Spleen (tissue), 11 donors: ENCODE results near the gene LRSAM1. TPM values are rescaled to one million over a fixed set of nuclear protein-coding genes. Genes with fewer than 3 reads are reported as not detected.

Experiments
- DNase-seq: peaks from one replicate; pipeline ENCODE4 v3.0.0-alpha.2; 2020
- H3K27ac ChIP-seq, 8 donors: fragments of 200-600 bp; sonication (generic) in 7 of 8; 1 replicate in 4 of 8; 2 replicates in 4 of 8; pipeline versions ENCODE4 v1.5.0 to v1.8.0; 2016 to 2021; ENCODE audit warnings: inconsistent platforms in 4 of 8, mild to moderate bottlenecking in 4 of 8, moderate library complexity in 1 of 8
- H3K27me3 ChIP-seq, 7 donors: fragments of 200-600 bp; sonication (generic) in 6 of 7; replicated peaks in 1 of 7; 1 replicate in 4 of 7; 2 replicates in 3 of 7; pipeline versions ENCODE4 v1.5.0 to v1.8.0; 2016 to 2021; ENCODE audit warnings: inconsistent platforms in 3 of 7, mild to moderate bottlenecking in 1 of 7
- H3K36me3 ChIP-seq, 6 donors: fragments of 200-600 bp; sonication (generic) in 5 of 6; 1 replicate in 4 of 6; 2 replicates in 2 of 6; pipeline versions ENCODE4 v1.5.0 to v1.8.0; 2016 to 2021; ENCODE audit warnings: inconsistent platforms in 2 of 6
- H3K4me1 ChIP-seq, 6 donors: fragments of 200-600 bp; sonication (generic) in 5 of 6; 1 replicate in 3 of 6; 2 replicates in 3 of 6; pipeline versions ENCODE4 v1.5.0 to v1.8.0; 2016 to 2021; ENCODE audit warnings: inconsistent platforms in 3 of 6
- H3K4me3 ChIP-seq, 8 donors: fragments of 200-600 bp; sonication (generic) in 7 of 8; 1 replicate in 4 of 8; 2 replicates in 4 of 8; pipeline versions ENCODE4 v1.5.0 to v1.8.0; 2016 to 2021; ENCODE audit warnings: inconsistent platforms in 4 of 8, mild to moderate bottlenecking in 4 of 8, moderate library complexity in 2 of 8
- H3K9me3 ChIP-seq, 8 donors: fragments of 200-600 bp; sonication (generic) in 7 of 8; 1 replicate in 4 of 8; 2 replicates in 4 of 8; pipeline versions ENCODE4 v1.5.0 to v1.8.0; 2016 to 2021; ENCODE audit warnings: inconsistent platforms in 4 of 8
- POLR2A ChIP-seq, 3 donors: fragments of 450-650 bp; IDR thresholded peaks; one replicate each; pipeline ENCODE4 v1.5.1; 2017; ENCODE audit warnings: antibody characterized with exemption in 3 of 3, mild to moderate bottlenecking in 1 of 3
- POLR2AphosphoS5 ChIP-seq, 3 donors: sonication (generic); formaldehyde crosslinking; IDR thresholded peaks; one replicate each; pipeline ENCODE4 v1.5.1; 2017; ENCODE audit warnings: antibody characterized with exemption in 3 of 3
- WGBS, 5 donors: extraction: QIAGEN DNeasy Blood & Tissue Kit in 3 of 5; methylation state at CpG; one replicate each; pipeline versions ENCODE4 v1.1.5 to v1.1.7; 2013 to 2018; 5-methylcytosine and 5-hydroxymethylcytosine counted together
- intact Hi-C: fragments of 100-400 bp; cut with DNase I; formaldehyde crosslinking; loops from one replicate; pipeline ENCODE4 v1.15.0; 2023; ENCODE audit warnings: low total_unique reads
- polyA plus RNA-seq, 3 donors: library from polyadenylated mRNA; stranded (reverse); fragments of 200-250 nt; gene quantifications; one replicate each; pipeline ENCODE4 v1.2.1, GENCODE V29; 2013
- total RNA-seq, 7 donors: library from RNA; depleted of rRNA in 3 of 7; stranded (reverse); fragments of >200 nt in 3 of 7; fragmentation: NEBNext Ultra II Directional in 4 of 7; extraction: Animal tissue kit (Norgen Biotek cat#: 25700) in 4 of 7; gene quantifications; one replicate each; pipeline versions ENCODE4 v1.1.0 to v1.2.1, GENCODE V29; 2016 to 2021
- TF ChIP-seq, protein P1 (sequence below), 11 experiments: fragments of 200-600 bp in 7 of 11; fragments of 450-650 bp in 4 of 11; sonication (generic) in 4 of 11; IDR thresholded peaks in 8 of 11; conservative IDR thresholded peaks in 3 of 11; 1 replicate in 7 of 11; 2 replicates in 4 of 11; pipeline versions ENCODE4 v1.4.0 to v1.8.0; 2016 to 2021; ENCODE audit warnings: antibody characterized with exemption in 11 of 11, inconsistent platforms in 4 of 11, mild to moderate bottlenecking in 1 of 11
- donor health status: healthy with polysubstance abuse.
- donor health status: DM: no; HTN: no; CAD: no; lungs with moderate emphysema.
- donor health status: DM: no; HTN: no; CAD: no.
- donor health status: Bipolar disorder and iron deficiency.
- donor health status: healthy.
- donor health status: DM: no; HTN: no; CAD: no.
- donor health status: DM: yes; HTN: yes; CAD: no.

Gene LRSAM1
- total and polyA plus RNA-seq, 10 donors: 13.5 to 32.1 (median 25.1) TPM

DNA sequence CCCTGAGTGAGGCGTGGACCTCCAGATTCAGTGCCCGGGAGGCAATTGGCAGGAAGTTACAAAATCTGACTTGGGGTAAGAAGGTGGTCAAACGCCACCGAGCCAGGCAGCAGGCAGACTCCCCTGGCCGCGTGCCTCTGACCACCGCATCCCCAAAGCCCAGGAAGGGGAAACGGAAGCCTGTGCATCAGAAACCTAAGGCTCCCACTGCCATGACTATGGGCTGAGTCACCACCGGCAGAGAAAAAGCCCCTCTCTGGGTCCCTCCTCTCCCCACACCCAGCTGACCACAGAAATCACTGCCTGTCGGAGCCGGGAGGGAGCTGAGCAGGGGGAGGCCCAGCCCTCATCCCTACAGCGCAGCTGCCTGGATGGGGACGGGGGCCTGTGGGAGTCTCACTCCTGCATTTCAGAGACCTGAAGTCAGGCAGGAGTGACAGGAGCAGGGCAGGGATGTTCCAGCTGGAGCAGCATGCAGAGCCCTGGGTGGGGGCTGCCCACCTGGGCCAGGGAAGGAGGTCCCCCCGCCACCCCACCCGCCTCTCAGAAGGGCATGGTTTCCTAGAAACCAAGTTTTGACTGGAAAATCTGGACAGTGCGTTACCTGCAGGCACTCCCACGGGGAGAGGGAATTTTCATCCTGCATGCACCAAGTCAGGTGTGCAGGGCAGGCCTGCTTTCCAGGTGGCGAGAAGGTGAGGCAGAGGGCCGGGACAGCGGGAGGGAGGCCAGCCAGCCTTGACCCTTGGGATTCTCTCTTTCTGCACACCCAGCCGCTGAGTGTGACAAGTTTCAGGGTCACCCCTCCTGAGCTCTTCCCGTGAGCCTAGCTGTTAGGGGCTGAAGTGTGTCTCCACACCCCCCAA is 68.2 kb downstream of the LRSAM1 start:
- no peak for DNase-seq
- Histone ChIP-seq H3K27me3 (no peaks in the 10 kb centered on the region), H3K4me1 (peaks cover 5 to 45% (median 26%) of the 10 kb centered on the region in 6 donors), H3K36me3 (peaks cover 3 to 66% (median 17%) of the 10 kb centered on the region in 6 donors), H3K9me3 (peaks cover 0 to 18% (median 14%) of the 10 kb centered on the region in 8 donors), H3K4me3 (no peak overlapping the region), H3K27ac (peak overlapping the region in 5 of 8 donors; percentile 16 to 85 (median 78))
- intact Hi-C loops: no loop called here
- WGBS, 5 donors: 40 to 65% (median 51%) methylated on average over 18 to 22 of the region's 22 CpGs
- TF ChIP-seq, protein P1, sequence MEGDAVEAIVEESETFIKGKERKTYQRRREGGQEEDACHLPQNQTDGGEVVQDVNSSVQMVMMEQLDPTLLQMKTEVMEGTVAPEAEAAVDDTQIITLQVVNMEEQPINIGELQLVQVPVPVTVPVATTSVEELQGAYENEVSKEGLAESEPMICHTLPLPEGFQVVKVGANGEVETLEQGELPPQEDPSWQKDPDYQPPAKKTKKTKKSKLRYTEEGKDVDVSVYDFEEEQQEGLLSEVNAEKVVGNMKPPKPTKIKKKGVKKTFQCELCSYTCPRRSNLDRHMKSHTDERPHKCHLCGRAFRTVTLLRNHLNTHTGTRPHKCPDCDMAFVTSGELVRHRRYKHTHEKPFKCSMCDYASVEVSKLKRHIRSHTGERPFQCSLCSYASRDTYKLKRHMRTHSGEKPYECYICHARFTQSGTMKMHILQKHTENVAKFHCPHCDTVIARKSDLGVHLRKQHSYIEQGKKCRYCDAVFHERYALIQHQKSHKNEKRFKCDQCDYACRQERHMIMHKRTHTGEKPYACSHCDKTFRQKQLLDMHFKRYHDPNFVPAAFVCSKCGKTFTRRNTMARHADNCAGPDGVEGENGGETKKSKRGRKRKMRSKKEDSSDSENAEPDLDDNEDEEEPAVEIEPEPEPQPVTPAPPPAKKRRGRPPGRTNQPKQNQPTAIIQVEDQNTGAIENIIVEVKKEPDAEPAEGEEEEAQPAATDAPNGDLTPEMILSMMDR (IDR thresholded peaks at IDR 0.05 in 8 of 11, conservative IDR thresholded peaks at IDR 0.05 in 3 of 11): no peak
- TF ChIP-seq POLR2A (IDR thresholded peaks at IDR 0.05) (no peak), POLR2AphosphoS5 (IDR thresholded peaks at IDR 0.05) (no peak)

DNA sequence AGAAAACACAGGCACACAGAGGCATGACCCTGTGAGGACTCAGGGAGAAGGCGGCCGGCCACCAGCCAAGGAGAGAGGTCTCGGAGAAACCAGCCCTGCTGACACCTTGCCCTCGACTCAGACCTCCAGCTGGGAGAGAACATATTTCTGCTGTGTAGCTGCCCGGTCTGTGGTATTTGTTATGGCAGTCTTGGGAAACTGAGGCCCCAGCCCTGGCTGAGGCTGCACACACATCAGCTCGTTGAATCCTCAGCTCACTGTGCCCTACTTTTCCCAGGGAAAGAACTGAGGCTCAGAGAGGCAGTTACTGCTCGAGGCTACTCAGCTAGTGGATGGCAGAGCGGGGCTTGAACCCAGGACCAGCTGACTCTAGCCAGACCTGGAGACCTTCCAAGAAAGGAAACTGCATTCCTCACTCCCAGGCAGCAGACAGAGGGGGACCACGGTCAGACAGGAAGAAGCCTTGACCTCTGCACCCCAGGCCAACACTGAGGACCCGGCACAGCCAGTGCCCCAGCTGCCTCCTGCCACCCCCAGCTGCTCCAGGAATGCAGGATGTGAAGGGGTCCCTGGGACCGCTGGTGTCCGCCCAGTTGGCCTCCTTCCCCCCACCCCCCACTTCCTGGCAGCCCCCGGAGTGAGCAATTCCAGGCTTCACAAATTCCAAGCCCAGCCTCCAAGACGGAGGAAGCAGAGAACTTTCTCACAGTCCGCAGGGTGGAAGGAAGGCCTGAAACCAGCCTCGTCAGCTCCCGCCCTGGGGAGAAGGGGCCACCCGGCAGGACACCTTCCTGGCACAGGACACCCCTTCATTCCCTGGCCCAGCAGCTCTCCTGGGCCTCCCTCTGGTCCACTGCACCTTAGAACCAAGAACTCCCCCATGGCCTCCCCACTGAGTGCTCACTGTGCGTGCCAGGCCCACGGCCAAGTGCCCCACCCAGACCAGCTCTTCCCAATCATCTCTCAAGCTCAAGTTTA is 69.9 kb downstream of the LRSAM1 start:
- Histone ChIP-seq H3K9me3 (peaks cover 0 to 34% (median 30%) of the 10 kb centered on the region in 8 donors), H3K4me1 (peaks cover 5 to 50% (median 26%) of the 10 kb centered on the region in 6 donors), H3K4me3 (no peak overlapping the region), H3K27me3 (no peaks in the 10 kb centered on the region), H3K36me3 (peaks cover 3 to 63% (median 20%) of the 10 kb centered on the region in 6 donors), H3K27ac (peak overlapping the region; percentile 51 to 85 (median 80))
- 50 to 87% (median 71%) methylated on average over 12 to 20 of the region's 20 CpGs for WGBS, 5 donors
- DNase-seq: no peak
- intact Hi-C loops: no loop called here
- TF ChIP-seq, protein P1 (IDR thresholded peaks at IDR 0.05 in 8 of 11, conservative IDR thresholded peaks at IDR 0.05 in 3 of 11): no peak
- TF ChIP-seq POLR2AphosphoS5 (IDR thresholded peaks at IDR 0.05): peak in 2 of 3 donors; percentile 23 to 72

DNA sequence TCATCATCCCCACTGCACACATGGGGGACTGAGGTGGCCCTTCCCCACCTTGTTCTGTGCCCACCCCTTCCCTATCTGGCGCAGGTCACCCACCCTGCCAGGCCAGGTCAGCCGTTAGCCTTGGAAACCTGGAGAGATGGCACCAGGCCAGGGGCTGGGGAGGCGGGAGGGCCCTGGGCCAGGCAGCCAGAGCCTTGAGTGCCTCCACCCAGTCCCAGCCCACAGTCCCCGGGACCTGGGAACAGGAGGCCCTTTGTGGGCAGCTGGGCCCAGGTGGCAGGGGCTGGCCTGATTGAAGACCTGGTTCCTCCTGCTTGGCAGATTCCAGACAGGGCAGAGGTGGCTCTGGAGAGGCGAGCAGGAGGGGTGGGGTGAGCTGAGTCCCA is 70.6 kb downstream of the LRSAM1 start:
- Histone ChIP-seq H3K4me1 (peaks cover 5 to 56% (median 30%) of the 10 kb centered on the region in 6 donors), H3K27me3 (no peaks in the 10 kb centered on the region), H3K4me3 (no peak overlapping the region), H3K9me3 (peaks cover 0 to 34% (median 30%) of the 10 kb centered on the region in 8 donors), H3K27ac (peak overlapping the region; percentile 51 to 85 (median 80)), H3K36me3 (peaks cover 2 to 63% (median 14%) of the 10 kb centered on the region in 6 donors)
- DNase-seq: no peak
- 63 to 83% (median 74%) methylated on average over 4 to 5 of the region's 5 CpGs for WGBS, 5 donors
- peak in 2 of 3 donors; percentile 5 to 22 for TF ChIP-seq POLR2AphosphoS5 (IDR thresholded peaks at IDR 0.05)
- TF ChIP-seq, protein P1 (IDR thresholded peaks at IDR 0.05 in 8 of 11, conservative IDR thresholded peaks at IDR 0.05 in 3 of 11): no peak
- intact Hi-C loops: no loop called here
